Lower leg skin (tissue), 4 donors: ENCODE measurements around the gene CXCR2. TPM values are rescaled to one million over a fixed set of nuclear protein-coding genes. Genes with fewer than 3 reads are reported as not detected.

Experiments
- DNase-seq, 2 donors: peaks; one replicate each; pipeline ENCODE4 v3.0.0-alpha.2; 2019; ENCODE audit warnings: low spot score in 2 of 2
- H3K4me3 ChIP-seq: fragments of 200-600 bp; sonication (generic); 2 replicates; pipeline ENCODE4 v1.5.1; 2017; ENCODE audit warnings: mild to moderate bottlenecking, low read depth; ENCODE audit not compliant: poor library complexity, severe bottlenecking
- POLR2A ChIP-seq, 2 donors: fragments of 450-650 bp; IDR thresholded peaks; one replicate each; pipeline ENCODE4 v1.6.1; 2016 to 2017; ENCODE audit warnings: antibody characterized with exemption in 2 of 2, mild to moderate bottlenecking in 1 of 2, moderate library complexity in 1 of 2
- WGBS, 2 donors: methylation state at CpG; one replicate each; pipeline ENCODE4 v1.1.5; 2018; 5-methylcytosine and 5-hydroxymethylcytosine counted together
- intact Hi-C: fragments of 100-400 bp; cut with DNase I; formaldehyde crosslinking; loops from one replicate; pipeline ENCODE4 v1.15.0; 2023; ENCODE audit warnings: low total_unique reads
- total RNA-seq, 4 donors: library from RNA; depleted of rRNA; stranded (reverse); fragments of >200 nt; gene quantifications; one replicate each; pipeline ENCODE4 v1.1.0, GENCODE V29; 2016
- TF ChIP-seq, protein P1 (sequence below), 3 donors: fragments of 450-650 bp; IDR thresholded peaks; one replicate each; pipeline ENCODE4 v1.5.1; 2016; ENCODE audit warnings: antibody characterized with exemption in 3 of 3, mild to moderate bottlenecking in 3 of 3, moderate library complexity in 2 of 3

CXCR2 gene
- total RNA-seq, 4 donors from 2014 or later: 1.7 to 2.8 (median 1.8) TPM

DNA sequence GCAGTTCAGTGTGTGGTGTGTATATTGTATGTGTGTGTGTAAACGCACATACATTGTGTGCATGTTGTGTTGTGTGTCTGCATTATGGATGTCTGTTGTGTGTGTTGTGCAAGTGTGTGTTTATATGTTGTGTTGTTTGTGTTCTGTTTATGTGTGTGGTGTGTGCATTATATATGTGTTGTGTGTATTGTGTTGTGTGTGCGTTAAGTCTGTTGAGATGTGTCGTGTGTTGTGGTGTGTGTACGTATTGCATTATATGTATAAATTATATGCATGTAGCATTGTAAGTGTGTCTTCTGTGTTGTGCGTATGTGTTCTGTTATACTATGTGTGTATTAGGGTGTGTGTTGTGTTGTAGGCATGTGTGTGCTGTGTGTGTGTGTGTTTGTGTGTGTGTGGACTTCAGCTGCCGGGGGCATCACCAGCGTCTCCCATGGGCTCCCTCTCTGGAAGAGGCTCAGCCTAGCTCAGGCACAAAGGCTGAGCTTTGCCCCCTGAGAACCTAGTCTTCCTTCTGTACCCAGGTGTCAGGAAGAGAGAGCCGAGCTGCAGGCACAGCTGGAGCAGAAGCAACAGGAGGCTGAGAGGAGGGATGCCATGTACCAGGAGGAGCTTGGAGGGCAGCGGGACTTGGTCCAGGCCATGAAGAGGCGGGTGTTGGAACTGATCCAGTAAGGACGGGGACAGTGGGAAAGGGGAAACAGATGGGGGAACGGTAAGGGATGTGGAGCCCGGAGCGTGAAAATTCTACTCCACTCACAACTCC is 43.1 kb upstream of the CXCR2 start:
- H3K4me3 ChIP-seq: no peak overlapping the region
- DNase-seq: peak in 1 of 2 donors; percentile 23
- TF ChIP-seq, protein P1, sequence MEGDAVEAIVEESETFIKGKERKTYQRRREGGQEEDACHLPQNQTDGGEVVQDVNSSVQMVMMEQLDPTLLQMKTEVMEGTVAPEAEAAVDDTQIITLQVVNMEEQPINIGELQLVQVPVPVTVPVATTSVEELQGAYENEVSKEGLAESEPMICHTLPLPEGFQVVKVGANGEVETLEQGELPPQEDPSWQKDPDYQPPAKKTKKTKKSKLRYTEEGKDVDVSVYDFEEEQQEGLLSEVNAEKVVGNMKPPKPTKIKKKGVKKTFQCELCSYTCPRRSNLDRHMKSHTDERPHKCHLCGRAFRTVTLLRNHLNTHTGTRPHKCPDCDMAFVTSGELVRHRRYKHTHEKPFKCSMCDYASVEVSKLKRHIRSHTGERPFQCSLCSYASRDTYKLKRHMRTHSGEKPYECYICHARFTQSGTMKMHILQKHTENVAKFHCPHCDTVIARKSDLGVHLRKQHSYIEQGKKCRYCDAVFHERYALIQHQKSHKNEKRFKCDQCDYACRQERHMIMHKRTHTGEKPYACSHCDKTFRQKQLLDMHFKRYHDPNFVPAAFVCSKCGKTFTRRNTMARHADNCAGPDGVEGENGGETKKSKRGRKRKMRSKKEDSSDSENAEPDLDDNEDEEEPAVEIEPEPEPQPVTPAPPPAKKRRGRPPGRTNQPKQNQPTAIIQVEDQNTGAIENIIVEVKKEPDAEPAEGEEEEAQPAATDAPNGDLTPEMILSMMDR (IDR thresholded peaks at IDR 0.05): no peak
- TF ChIP-seq POLR2A (IDR thresholded peaks at IDR 0.05): no peak
- WGBS, 2 donors: 66 to 70% methylated on average over 14 of the region's 14 CpGs
- intact Hi-C loops: no loop called here

DNA sequence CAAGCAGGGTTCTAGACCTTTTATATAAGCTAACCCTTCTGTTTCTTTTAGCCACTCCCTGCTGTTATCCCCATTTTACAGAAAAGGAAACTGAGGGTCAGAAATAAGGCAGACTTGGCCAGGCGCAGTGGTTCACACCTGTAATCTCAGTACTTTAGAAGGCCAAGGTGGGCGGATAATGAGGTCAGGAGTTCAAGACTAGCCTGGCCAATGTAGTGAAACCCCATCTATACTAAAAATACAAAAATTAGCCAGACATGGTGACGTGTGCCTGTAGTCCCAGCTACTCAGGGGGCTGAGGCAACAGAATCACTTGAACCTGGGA is 42.5 kb upstream of the CXCR2 start:
- DNase-seq: no peak
- TF ChIP-seq, protein P1 (IDR thresholded peaks at IDR 0.05): no peak
- no peak for TF ChIP-seq POLR2A (IDR thresholded peaks at IDR 0.05)
- WGBS, 2 donors: 87 to 88% methylated on average over 3 of the region's 3 CpGs
- intact Hi-C loops: no loop called here
- no peak overlapping the region for H3K4me3 ChIP-seq

DNA sequence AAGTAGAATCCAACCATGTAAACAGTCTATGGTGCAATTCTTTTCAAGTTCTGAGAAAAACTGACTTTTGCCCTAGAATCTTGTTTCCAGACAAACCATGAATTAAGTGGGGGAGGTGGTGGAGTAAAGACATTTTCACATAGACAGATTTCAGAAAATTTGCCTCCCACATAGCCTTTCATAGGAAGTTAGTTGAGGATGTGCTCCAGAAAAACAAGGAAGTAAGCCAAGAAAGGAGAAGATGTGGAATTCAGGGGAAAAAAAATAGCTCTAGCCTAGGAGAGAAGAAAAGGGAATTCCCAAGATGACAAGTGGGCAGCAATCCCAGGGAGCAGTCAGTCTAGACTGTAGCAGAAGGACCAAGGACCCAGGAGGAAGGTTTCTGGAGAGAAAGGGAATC is 39.4 kb upstream of the CXCR2 start:
- TF ChIP-seq, protein P1 (IDR thresholded peaks at IDR 0.05): no peak
- TF ChIP-seq POLR2A (IDR thresholded peaks at IDR 0.05): no peak
- DNase-seq: no peak
- no peak overlapping the region for H3K4me3 ChIP-seq
- intact Hi-C loops: no loop called here

DNA sequence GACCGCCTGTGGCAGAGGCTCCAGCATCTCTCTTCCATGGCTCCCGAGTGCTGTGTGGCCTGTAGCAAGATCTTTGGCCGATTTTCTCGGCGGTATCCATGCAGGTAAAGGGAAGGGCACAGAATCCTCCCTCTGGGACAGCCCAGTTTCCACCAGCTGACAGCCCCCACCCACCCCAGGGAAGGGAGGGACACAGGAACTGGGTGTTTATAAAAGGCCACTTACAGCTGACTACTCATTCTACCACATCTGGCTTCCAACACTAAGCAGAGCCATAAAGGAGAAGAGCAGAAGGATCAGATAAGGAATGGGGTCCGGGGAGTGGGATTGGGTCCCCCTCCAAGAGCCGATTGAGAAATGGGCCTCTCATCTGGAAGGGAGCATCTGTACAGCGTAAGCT is 36.6 kb upstream of the CXCR2 start:
- 72 to 81% methylated on average over 8 of the region's 8 CpGs for WGBS, 2 donors
- intact Hi-C loops: no loop called here

DNA sequence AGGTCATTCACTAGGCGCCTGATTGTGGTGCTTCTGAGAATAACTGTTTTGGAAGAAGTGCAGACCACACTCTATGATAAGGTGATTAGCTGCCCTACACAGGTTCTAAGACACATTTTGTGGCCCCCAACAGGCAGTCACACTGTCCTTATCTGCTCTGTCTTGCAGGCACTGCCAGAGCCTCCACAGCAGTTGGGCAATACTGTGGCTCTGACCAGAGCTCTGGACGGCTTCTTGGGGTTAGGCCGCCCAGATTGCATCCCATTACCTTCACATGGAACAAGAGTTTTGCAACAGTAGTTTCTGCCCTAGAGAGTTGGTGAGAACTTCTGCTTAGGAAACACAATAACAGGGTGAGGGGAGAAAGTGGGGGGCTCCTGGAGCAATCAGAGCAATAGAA is 34.1 kb upstream of the CXCR2 start:
- TF ChIP-seq, protein P1 (IDR thresholded peaks at IDR 0.05): no peak
- no peak for TF ChIP-seq POLR2A (IDR thresholded peaks at IDR 0.05)
- intact Hi-C loops: no loop called here
- DNase-seq: no peak
- 86 to 90% methylated on average over 3 of the region's 3 CpGs for WGBS, 2 donors
- no peak overlapping the region for H3K4me3 ChIP-seq

More for the DNA sequence above, 36.6 kb upstream of the CXCR2 start:
- no peak overlapping the region for H3K4me3 ChIP-seq
- no peak for DNase-seq
- TF ChIP-seq POLR2A (IDR thresholded peaks at IDR 0.05): no peak
- TF ChIP-seq, protein P1 (IDR thresholded peaks at IDR 0.05): no peak

DNA sequence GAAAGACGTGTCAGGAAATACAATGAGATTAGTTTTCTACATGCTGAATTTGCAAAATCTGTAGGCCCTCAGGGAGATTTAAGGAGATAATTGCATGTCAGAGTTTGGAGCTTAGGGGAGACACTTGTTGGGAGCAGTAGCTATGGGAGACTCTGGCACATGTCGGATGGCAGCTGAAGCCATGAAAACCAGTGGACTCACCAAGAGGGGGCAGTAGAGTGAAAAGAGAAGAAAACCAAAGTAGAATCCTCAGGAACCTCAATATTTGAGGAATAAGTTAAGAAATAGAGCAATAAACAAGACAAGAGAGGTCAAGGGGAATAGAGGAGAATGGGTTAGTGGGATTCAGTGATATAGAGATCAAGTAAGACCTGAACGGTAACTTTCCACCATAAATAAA is 31.9 kb upstream of the CXCR2 start:
- intact Hi-C loops: no loop called here
- no peak for DNase-seq
- 72 to 78% methylated on average over 3 of the region's 3 CpGs for WGBS, 2 donors
- TF ChIP-seq, protein P1 (IDR thresholded peaks at IDR 0.05): no peak
- TF ChIP-seq POLR2A (IDR thresholded peaks at IDR 0.05): no peak
- no peak overlapping the region for H3K4me3 ChIP-seq
